Renal pelvis (tissue), 4 donors: ENCODE measurements around the gene GCLC. TPM values are rescaled to one million over a fixed set of nuclear protein-coding genes. Genes with fewer than 3 reads are reported as not detected.
A peak's percentile ranks its signal among the peaks of the same experiment; 100 is the strongest.
"Not testable (repeated sequence)": the region's sequence is repeated elsewhere in the genome, so short reads cannot be mapped to it uniquely, and the experiment has no call there.

Experiments used
- DNase-seq: peaks from one replicate; pipeline ENCODE4 v3.0.0-alpha.2; 2013
- polyA plus RNA-seq, 3 donors: library from polyadenylated mRNA; unstranded; fragments of 120-200 nt; gene quantifications; one replicate each; pipeline ENCODE4 v1.2.1, GENCODE V29; 2013; ENCODE audit not compliant: insufficient read length in 3 of 3

Gene GCLC
- polyA plus RNA-seq, 3 donors = 19.5 to 27.5 (median 25.4) TPM

DNA sequence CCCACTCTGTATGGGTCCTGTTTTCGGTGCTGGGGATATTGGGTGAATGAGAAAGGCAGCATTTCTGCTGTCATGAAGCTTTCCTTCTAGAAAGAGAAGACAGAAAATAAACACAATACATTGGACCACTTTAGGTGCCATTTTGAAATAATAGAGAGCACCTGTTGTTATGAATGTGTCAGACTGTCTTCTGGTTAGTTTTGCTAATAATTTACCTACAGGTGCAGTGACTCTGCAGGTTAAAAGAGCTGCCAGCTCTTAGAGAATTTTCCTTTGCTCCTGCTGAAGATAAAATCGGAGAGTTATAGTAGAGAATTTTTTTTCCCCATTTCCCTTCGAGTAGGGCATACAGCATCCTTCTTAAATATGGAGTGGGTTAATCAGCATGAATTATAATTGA lies 21.9 kb upstream of the GCLC start:
- DNase-seq = no peak

DNA sequence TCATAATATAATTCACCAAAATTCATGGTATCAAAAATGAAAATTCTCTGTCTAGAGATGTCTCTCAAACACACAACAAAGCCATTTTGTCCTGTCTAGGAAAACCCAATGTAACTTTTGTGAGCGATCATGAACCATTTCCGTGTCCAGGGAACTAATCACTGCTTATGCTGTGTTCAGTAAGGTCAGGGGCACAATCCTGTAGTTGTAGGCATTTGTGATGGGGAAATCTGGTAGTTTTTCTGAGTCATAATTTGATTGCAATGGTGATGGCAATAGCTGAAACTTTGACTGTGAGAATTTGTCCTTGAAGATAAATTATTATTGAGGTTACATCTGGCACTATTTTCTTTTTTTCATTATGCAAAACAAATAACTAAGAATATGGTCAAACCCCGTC lies 21.0 kb upstream of the GCLC start:
- DNase-seq = no peak

DNA sequence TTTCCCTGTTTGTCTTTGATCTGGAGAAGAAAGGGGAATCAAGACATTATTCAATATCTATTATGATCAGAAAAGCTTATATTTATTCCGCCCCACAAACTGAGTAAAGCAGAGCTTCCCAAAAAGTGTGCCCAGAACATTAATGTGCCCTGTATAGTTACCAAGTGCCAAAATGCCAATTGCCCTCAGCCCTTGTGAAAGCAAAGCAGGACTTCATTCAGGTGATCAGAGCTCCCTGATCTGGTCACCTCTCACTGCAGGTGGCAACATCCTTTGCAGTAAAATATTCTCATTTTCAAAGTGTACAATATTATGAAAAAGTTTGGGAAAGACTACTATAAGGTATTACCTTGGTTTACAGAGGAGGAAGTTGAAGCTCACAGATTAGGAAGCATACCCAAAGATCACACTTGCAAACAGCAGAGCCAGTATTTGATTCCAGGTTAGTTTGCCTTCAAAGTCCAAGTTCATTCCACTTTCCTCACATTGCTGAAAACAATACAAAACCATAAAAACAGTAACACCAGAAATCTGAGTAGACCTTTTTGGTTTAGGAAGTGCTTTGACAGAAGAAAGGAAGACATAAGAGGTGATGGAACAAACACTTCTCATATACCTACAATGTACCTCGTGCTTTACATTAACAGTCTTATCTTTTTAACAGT lies 19.6 kb upstream of the GCLC start:
- no peak for DNase-seq

DNA sequence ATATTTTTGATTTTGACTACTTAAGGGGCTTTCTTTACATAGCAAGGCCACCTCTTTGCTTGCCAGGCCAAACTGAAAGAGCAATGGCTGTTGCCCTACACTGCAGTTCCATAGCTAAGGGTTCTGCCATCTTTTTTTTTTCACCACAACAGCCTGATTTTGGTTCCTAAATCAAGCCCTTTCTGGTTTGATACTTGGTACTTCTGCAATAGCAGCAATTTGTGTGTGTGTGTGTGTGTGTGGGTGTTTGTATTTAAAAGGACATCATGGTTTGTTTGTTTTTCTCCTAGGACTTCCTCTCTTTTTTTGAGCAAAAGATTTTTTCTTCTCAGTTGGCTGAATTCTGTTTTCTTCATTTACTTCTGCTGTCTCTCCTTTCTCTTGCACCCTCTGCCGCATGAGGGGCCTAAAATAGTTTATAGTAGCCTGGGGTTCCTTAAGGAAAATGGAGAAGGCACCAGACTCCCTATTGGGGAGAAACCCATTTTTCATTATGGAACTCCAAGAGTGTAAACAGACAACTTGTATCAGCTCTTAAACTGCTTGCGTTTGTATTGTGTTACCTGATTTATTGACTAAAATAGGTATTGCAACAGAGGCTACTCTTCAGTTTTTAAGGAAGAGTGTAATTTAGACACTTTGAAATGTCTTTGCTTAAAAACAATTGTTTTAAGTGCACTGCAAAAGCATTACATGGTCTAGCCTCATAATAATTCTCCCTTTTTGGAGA lies 12.2 kb upstream of the GCLC start:
- no peak for DNase-seq

DNA sequence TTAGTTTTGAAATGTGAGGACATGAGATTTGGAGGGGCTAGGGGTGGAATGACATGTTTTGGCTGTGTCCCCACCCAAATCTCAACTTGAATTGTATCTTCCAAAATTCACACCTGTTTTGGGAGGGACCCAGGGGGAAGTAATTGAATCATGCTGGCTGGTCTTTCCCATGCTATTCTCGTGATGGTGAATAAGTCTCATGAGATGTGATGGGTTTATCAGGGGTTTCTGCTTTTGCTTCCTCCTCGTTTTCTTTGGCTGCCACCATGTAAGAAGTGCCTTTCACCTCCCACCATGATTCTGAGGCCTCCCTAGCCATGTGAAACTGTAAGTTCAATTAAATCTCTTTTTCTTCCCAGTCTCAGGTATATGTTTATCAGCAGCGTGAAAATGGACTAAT lies 8.7 kb upstream of the GCLC start:
- DNase-seq = not testable (repeated sequence)

DNA sequence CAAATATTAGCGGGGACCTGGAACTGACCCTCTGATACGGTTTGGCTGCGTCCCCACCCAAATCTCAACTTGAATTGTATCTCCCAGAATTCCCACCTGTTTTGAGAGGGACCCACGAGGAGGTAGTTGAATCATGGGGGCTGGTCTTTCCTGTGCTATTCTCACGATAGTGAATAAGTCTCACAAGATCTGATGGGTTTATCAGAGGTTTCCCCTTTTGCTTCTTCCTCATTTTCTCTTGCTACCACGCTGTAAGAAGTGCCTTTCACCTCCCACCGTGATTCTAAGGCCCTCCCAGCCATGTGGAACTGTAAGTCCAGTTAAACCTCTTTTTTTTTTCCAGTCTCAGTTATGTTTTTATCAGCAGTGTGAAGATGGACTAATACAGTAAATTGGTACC lies 6.8 kb upstream of the GCLC start:
- not testable (repeated sequence) for DNase-seq

DNA sequence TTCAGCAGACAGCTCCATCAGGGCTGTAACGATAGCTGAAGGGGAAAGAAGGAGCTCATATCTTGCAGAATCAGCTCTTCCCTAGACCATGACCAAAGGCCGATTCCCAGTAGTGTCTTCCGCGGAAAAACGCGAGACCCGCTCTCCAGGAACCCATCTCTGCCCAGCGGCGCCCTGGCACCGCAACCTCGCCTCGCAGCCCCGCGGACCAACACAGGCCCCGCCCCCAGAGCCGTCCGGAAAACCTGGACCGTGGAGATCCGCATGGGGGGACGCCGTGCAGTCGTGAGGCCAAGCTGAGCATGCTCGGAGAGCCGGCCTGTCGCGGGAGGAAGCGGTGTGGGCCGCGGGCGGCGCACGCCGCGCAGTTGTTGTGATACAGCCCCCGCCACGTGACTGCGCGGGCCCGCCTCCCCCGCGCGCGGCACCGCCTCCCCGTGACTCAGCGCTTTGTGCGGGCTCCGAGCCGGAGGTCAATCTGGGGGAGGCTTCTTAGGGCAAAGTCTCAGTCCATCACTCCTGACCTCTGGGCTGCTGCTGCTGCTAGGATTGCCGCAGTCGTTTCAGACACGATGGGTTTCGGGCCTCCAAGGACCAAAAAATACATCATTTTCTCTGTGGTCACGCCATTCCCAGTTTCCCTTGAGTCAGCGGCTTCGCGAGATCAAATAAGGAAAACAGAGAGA lies 3.1 kb upstream of the GCLC start:
- peak; percentile 94 for DNase-seq

DNA sequence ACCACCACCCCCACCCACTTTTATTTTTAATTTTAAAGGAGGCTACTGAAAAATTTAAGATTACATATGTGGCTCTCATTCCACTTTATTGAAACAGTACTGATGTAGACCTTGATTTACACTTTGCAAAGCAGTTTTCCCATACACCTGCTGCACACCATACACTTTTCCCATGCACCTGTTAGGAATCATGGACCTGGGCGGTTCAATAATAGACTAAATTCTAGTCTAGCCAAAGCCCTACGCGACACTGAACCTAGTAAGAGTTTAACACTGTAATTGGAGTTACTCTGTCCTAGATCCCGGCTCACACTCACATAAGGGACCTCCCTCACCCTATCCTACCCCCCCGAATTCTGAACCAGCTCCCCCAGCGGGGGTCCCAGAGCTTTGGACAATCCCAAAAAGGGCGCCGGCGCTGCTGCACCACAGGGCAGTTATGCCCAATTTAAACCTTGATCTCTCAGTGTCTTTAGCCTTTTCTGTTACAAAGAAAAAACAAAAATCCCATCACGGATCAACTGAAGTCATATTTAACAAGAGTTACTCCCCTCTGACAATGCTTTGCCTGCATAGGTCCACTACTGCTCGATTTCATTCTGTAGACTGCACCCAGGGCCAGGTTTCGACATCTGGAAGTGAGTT lies 2.4 kb upstream of the GCLC start:
- no peak for DNase-seq

DNA sequence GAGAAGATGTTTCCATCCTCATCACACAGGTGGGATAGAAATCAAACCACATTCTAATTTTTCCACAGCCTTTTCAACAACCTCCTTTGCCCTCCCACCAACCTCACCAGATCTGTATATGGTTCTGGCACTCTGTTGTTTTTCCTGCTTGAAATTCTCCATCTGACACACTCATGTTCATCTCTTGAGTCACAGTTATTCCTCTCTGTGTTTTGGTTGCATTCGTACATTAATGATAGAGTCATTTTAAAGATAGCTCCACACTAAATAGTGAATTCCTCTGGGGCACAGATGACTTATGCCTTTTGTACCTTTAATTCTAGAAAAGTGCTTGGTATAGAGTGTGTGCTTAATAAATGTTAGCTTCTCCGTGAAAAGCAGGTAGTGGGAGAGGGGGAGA lies 1.4 kb upstream of the GCLC start:
- no peak for DNase-seq

DNA sequence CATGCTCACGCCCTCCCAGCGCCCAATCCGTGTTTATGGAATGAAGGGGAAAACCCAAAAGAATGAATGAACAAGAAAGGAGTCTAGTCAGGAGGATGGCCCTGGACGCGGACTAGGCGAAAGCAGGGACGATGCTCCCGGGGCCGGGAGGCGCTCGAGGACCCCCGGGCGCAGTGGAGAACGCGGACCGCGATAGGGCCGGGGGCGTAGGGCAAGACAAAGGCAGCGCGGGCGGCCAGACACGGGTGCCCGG lies 758 bp downstream of the GCLC start:
- no peak for DNase-seq

DNA sequence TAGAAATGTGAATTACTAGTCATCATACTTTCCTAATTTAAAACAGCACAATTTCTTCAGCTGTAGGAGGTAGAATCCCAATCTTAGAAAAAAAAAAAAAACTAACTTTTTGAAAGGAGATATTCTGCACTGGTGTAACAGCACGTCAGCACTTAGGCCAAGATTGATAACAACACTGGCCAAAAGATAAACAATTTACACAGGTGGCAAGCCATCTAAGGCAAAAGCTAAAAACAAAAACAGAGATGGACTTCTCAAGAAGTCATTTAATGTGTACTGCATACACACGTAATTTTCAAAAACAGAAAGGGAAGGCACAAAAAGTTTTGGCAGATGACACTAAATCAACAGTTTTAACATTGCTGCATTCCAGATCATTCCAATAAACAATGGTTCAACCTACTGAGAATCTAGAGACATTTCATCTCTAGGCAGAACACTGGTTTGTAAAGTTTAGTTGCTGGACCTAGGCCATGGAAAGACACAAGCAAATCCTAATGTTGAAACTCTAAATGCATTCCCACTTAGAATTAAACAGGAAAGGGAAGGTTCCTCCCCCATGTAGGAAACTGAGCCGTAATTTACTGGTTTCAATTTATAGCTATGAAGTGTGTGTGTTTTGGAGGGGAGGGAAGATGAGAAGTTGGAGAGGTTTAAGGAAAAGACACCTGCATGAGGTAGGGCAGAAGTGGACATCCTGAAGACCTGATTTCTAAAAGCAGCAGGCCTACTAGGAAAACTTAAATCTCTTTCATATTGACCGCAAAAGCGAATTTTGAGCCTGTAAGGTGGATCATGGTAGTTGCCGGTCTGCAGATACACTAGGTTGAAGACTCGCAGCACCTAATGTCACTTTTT lies 1.3 kb downstream of the GCLC start:
- DNase-seq = no peak

DNA sequence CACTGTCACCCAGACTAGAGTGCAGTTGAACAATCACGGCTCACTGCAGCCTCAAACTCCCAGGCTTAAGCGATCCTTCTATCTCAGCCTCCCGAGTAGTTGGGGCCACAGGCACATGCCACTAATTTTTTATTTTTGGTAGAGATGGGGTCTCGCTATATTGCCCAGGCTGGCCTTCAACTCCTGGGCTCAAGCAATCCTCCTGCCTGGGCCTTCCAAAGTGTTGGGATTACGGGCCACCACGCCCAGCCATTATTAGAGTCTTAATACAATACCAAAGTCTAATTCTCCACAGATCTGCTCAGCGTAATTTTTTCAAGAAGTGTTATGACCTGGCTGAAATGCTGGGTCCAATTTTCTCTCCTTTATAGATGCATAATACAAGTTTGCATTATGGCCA lies 3.0 kb downstream of the GCLC start:
- DNase-seq = no peak

DNA sequence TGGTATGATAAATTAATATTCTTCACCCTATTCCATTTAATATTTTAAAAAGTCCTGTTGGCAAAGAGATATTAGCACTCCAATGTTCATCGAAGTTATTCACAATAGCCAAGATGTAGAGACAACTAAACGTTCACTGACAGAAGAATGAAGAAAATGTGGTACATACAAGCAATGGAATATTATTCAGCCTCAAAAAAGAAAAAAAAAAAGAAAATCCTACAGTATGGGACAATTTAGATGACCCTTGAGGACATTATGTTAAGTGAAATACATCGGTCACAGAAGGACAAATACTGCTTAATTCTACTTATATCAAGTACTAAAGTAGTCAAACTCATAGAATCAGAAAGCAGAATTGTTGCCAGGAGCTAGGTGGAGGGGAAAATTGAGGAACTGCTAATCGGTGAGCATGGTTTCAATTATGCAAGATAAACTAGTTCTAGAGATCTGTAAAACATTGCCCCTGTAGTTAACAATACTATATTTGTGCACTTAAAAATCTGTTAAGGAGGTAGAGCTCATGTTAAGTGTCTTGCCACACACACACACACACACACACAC lies 4.7 kb downstream of the GCLC start:
- DNase-seq = no peak

DNA sequence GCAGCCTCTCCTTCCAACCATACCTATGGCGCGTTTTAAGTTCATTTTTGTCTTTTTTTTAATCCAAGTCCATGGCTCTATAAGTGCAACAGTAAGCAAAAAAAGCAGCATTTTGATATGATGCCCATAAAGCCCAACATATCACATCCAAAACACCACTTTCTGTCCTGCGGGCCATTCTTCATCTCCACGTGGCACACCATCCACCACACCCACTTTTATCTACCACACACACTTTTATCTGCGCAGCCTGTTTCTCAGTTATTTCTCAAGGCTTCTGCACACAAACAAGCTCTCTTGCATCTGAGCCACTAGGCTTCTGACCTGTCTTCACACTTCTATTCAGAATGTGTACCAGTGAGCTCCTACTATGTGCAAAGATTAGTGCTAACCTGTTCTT lies 5.3 kb downstream of the GCLC start:
- DNase-seq = no peak

DNA sequence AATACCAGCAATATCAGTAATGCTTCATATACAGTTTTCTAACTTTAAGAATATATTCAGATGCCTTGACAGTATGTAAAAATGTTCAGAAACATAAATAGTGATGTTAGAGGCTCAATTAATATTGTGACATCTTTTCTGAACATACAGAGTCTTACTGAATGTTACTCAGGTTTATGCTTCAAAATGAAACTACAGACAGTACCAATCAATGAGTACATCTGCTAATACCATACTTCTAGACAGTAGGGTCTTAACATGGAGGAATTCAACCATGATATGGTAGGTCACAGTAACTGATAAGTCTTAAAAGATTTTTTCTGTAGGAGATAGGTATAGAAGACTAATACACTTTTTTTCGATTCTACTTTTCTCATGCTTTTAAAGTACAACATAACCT lies 8.3 kb downstream of the GCLC start:
- DNase-seq = no peak

DNA sequence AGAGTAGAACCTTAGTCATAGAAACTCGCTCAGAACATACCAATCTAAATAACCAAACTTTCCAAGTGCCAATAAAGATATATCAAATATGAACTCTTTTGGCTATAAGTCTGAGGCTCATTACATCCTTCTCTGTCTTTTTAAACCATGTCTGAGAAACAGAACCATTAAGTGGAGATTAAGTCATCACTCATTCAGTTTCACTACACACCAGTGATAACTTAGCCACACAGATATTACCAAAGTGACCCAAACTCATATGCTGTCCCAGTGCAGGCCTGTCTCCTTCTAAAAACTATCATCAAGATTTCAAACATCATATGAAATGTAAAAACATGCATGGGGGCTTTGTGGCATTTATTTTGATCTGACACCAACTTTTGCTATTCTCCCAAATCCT lies 12.0 kb downstream of the GCLC start:
- no peak for DNase-seq

DNA sequence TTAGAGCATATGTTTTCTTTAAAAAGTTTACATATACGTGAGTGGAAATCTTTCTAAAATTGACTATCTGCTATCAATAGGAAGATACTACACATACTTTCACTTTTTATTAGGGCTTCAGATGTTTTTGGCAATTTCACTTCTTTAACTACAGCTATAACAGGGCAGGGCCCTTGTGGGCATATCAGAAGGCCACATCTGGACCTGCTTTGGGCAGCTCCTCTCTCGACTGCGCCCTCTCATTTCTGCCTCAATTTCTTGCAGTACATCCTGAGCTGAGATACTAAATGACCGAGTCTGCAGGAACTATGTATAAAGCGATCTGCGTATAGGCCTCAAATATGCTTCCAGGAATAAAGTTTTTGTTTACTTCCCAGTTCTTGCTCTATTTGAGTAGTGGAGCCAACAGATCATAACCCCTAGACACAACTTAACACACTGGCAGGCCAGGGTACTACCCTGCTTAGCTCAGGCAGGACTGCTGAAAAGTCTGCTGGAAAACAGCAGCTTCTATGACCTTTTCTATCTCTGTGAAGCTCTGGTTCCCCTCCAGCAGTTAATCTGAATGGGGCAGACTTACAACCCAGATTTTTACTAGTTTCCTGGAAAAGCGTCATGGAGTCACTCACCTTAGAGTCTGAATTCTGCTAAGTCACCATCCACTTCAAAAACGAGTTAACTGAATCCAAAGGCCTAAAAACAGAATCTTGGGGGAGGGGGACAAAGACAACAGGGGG lies 12.7 kb downstream of the GCLC start:
- DNase-seq = no peak

DNA sequence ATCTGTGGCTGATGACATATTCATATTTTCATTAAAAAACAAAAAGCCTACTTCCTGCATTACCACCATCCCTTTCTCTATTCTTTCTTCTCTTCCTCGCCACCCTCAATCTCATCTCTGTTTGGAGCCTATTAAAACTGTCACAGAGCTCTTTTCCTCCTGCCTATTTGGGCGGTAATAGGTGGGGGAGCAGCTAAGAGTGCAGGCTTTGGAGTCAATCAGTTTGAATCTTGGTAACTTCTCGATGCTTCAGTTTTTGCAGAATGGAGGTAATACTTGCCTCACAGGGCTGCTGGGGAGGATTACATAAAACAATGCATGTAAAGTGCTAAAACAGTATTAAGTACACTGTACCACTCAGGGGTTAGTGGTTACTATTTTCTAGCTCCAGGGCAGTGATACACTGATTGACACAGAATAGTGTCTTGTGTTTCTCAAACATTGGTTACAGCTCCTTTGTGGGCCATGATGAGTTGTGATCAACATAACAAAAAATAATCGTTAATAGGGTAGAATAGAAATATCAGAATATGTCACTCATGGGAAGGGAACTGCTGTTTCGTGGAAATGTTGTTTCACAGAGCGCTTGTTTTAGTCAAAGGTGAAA lies 14.0 kb downstream of the GCLC start:
- DNase-seq = no peak

DNA sequence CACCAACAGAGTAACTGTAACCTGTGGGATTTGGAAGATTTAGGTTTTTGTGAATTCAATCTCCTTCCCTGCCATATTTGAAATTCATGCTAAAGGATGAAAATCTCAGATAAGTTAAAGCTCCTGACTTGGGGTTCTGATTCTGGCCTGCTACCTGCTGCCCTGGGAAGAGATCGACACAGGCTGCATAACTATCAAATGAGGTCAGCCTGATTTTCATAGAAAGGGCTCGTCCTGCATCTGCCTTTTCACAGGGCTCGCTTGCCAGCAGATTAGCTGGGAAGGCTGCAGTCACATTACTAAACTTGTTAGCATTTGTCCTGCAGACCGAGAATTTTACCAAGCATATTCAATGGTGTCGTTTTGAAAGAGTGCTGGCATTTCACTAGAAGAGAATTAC lies 14.6 kb downstream of the GCLC start:
- no peak for DNase-seq

DNA sequence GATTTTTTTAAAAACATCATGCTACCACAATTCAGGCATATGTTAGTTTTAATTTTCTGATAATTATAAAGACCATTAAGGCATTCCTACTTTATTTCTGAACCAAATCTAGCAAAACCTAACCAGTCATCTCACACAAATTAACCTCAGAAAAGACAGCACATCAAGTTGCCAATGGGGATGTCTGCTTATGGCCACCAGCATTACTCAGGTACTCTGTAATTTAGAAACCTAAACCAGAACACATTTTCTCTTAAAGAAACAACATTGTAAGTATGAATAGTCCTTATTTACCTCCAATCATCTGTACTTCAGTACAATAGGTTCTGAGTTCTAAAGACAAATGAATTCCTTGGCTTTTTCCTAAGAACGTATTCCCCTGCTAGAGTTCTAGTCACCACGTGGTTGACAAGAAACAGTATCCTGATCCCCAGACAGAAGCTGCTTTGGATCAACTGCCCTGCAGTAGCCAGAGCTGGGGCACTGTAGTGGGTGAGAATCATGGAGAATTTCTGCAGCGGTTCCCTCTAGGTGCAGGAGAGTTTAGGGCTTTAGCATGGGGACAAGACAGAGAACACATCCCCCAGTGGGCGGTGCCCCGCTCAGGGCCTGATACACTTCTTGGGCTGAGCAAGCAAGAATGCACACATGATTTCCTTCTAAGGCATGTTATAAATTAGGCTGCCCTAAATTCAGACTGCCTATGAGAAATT lies 15.4 kb downstream of the GCLC start:
- DNase-seq = no peak
